ENCODE measurements around the gene RNF225. TPM values are rescaled to one million over a fixed set of nuclear protein-coding genes. Genes with fewer than 3 reads are reported as not detected.

The RNF225 gene
- total and polyA plus RNA-seq, 2 of the 13 experiments (the other 11 are each of a cell fraction or from before 2014, with no cell fraction given), result not detected

GRCh38 chr19:58386576-58387337 lies 8.7 kb upstream of the RNF225 start, which contains the start of gene RPS5 (continued):
- TF ChIP-seq ATF2 (CRISPR knock-in tag; IDR thresholded peaks at IDR 0.05) (0 out of 2 replicates have a peak, but pooled peaks have one; percentile 26), PBX3 (CRISPR knock-in tag; IDR thresholded peaks at IDR 0.05; ENCODE audit: borderline replicate concordance) (no peak; the same call in 1 of the 2 replicates), NAIF1 (CRISPR knock-in tag; IDR thresholded peaks at IDR 0.05; ENCODE audit: borderline replicate concordance) (peak; percentile 87), ZFP41 (CRISPR knock-in tag; IDR thresholded peaks at IDR 0.05; ENCODE audit: borderline replicate concordance) (peak; percentile 38; the same call in 1 of the 2 replicates), ZNF7 (CRISPR knock-in tag; IDR thresholded peaks at IDR 0.05) (no peak), DBP (CRISPR knock-in tag; IDR thresholded peaks at IDR 0.05; ENCODE audit: not compliant biosample characterization) (no peak), PAF1 (CRISPR knock-in tag; IDR thresholded peaks at IDR 0.05) (no peak), RERE (CRISPR knock-in tag; IDR thresholded peaks at IDR 0.05; ENCODE audit: low read depth) (no peak), TCF7 (IDR thresholded peaks at IDR 0.05; ENCODE audit: low read depth) (no peak), TBX3 (IDR thresholded peaks at IDR 0.05; ENCODE audit: borderline replicate concordance) (no peak), ATF6 (CRISPR knock-in tag; conservative IDR thresholded peaks at IDR 0.05) (no peak), CENPBD1 (CRISPR knock-in tag; IDR thresholded peaks at IDR 0.05; ENCODE audit: borderline replicate concordance, low read depth) (no peak), ZNF75D (CRISPR knock-in tag; IDR thresholded peaks at IDR 0.05; ENCODE audit: borderline replicate concordance) (no peak), SAFB2 (CRISPR knock-in tag; IDR thresholded peaks at IDR 0.05; ENCODE audit: borderline replicate concordance, low read depth) (no peak), ZNF264 (CRISPR knock-in tag; IDR thresholded peaks at IDR 0.05) (no peak), ZNF883 (CRISPR knock-in tag; IDR thresholded peaks at IDR 0.05; ENCODE audit: not compliant biosample characterization) (peak; percentile 71), ZNF558 (CRISPR knock-in tag; IDR thresholded peaks at IDR 0.05; ENCODE audit: borderline replicate concordance) (peak; percentile 87)
